NCI-H1092 treated with DMSO at 0.1 percent for 48 hours (cell line): ENCODE data around the gene TWIST2.

ENCODE experiments used
- DNase-seq: peaks from one replicate; lab custom pipeline; 2025; lab: John Stamatoyannopoulos, UW

Gene TWIST2

GRCh38 chr2:238847841-238848690 is at the start of gene TWIST2:
TWIST2 (plus strand) TSS chr2:238848085; CDS start chr2:238848216, 131 bp downstream.
- no peak for DNase-seq

GRCh38 chr2:238801791-238802190 is 46.1 kb upstream of the TWIST2 start:
- no peak for DNase-seq

- DNase-seq: no peak
Measured at GRCh38 chr2:238802957-238803356, 44.9 kb upstream of the TWIST2 start.

GRCh38 chr2:238803996-238804870 is 43.7 kb upstream of the TWIST2 start:
- DNase-seq: no peak

- DNase-seq: no peak
Measured at GRCh38 chr2:238808761-238809160, 39.1 kb upstream of the TWIST2 start.

- no peak for DNase-seq
Measured at GRCh38 chr2:238810321-238810720, 37.6 kb upstream of the TWIST2 start.

GRCh38 chr2:238811293-238811692 is 36.6 kb upstream of the TWIST2 start:
- DNase-seq: no peak

GRCh38 chr2:238811759-238812158 is 36.1 kb upstream of the TWIST2 start:
- no peak for DNase-seq

- no peak for DNase-seq
Measured at GRCh38 chr2:238813109-238813508, 34.8 kb upstream of the TWIST2 start.

- DNase-seq: no peak
Measured at GRCh38 chr2:238814815-238815214, 33.1 kb upstream of the TWIST2 start.

GRCh38 chr2:238816291-238816690 is 31.6 kb upstream of the TWIST2 start:
- no peak for DNase-seq

GRCh38 chr2:238817382-238817781 is 30.5 kb upstream of the TWIST2 start:
- DNase-seq: no peak

- DNase-seq: no peak
Measured at GRCh38 chr2:238817891-238818290, 30.0 kb upstream of the TWIST2 start.

- no peak for DNase-seq
Measured at GRCh38 chr2:238818561-238818960, 29.3 kb upstream of the TWIST2 start.

GRCh38 chr2:238820197-238820596 is 27.7 kb upstream of the TWIST2 start:
- no peak for DNase-seq

- no peak for DNase-seq
Measured at GRCh38 chr2:238820916-238821315, 27.0 kb upstream of the TWIST2 start.

GRCh38 chr2:238821391-238821790 is 26.5 kb upstream of the TWIST2 start:
- no peak for DNase-seq

GRCh38 chr2:238821944-238822670 is 25.8 kb upstream of the TWIST2 start:
- DNase-seq: no peak

- no peak for DNase-seq
Measured at GRCh38 chr2:238822955-238823354, 24.9 kb upstream of the TWIST2 start.

GRCh38 chr2:238831177-238831576 is 16.7 kb upstream of the TWIST2 start:
- DNase-seq: no peak

- no peak for DNase-seq
Measured at GRCh38 chr2:238834982-238835381, 12.9 kb upstream of the TWIST2 start.

- DNase-seq: no peak
Measured at GRCh38 chr2:238835726-238836301, 12.1 kb upstream of the TWIST2 start.
